GM19438 (cell line): Measurements from ENCODE around the gene TMEM81.

ENCODE experiments used
- ATAC-seq: cut with Tn5 transposase; IDR thresholded peaks from one replicate; pipeline ENCODE4 v1.9.1; 2021; ENCODE audit warnings: low read depth; ENCODE audit not compliant: unreplicated experiment

Gene TMEM81

GRCh38 chr1:205041001-205041715 lies 43.1 kb downstream of the TMEM81 start:
- ATAC-seq: no peak

GRCh38 chr1:205038132-205038786 lies 46.0 kb downstream of the TMEM81 start:
- no peak for ATAC-seq

DNA sequence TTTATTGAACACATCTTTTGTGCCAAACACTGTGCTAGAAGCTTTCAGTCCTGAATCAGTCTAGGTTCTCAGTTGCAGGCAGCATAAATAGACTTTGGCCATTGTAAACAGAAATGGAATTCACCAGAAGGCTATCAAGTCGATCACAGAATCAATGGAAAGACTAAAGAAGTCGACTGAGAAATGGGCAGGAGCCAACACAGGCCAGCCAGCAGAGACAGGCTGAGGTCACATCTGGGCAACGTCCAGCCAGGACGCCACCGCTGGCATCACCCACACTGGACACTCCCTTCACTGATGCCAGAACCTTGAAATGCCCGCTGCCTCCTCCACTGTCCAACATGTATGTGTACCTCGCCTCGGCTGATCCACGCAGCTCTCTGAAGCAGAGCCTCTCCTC lies 46.7 kb downstream of the TMEM81 start:
- ATAC-seq: no peak
